Head of caudate nucleus (tissue), 42 donors: ENCODE results near the gene PGM2L1.
A peak's percentile ranks its signal among the peaks of the same experiment; 100 is the strongest.
"Not testable (repeated sequence)": the region's sequence is repeated elsewhere in the genome, so short reads cannot be mapped to it uniquely, and the experiment has no call there.

Experiments
- DNase-seq, 42 donors: peaks; one replicate each; pipeline versions ENCODE4 v3.0.0 to v3.0.0-alpha.2; 2020 to 2021; ENCODE audit warnings: mixed read lengths in 7 of 42
- intact Hi-C: fragments of 100-400 bp; cut with DNase I; formaldehyde crosslinking; loops from one replicate; pipeline ENCODE4 v1.15.0; 2022

PGM2L1 gene

GRCh38 chr11:74409633-74410032 is 11.4 kb upstream of the PGM2L1 start:
- intact Hi-C loops: no loop called here
- no peak for DNase-seq

- DNase-seq: no peak
- intact Hi-C loops: no loop called here
Measured at GRCh38 chr11:74403607-74404321, 5.5 kb upstream of the PGM2L1 start.

- intact Hi-C loops: no loop called here
Measured at GRCh38 chr11:74400606-74401005, 2.4 kb upstream of the PGM2L1 start.

GRCh38 chr11:74397501-74398243 is 561 bp downstream of the PGM2L1 start:
- intact Hi-C loops: loop anchor here (5.0 kb wide), 1 partner anchor 50 kb away; no protein-coding TSS in a partner anchor
- peak in 21 of 42 donors; percentile 6 to 47 (median 20) for DNase-seq

More at GRCh38 chr11:74400606-74401005, 2.4 kb upstream of the PGM2L1 start:
- no peak for DNase-seq

GRCh38 chr11:74392256-74392655 is 6.0 kb downstream of the PGM2L1 start:
- no peak for DNase-seq
- intact Hi-C loops: no loop called here

GRCh38 chr11:74391193-74391592 is 7.0 kb downstream of the PGM2L1 start:
- intact Hi-C loops: no loop called here
- DNase-seq: no peak

- no peak for DNase-seq
- intact Hi-C loops: no loop called here
Measured at GRCh38 chr11:74390697-74391096, 7.5 kb downstream of the PGM2L1 start.

- intact Hi-C loops: no loop called here
Measured at GRCh38 chr11:74388678-74389327, 9.4 kb downstream of the PGM2L1 start.

GRCh38 chr11:74384641-74385040 is 13.6 kb downstream of the PGM2L1 start:
- intact Hi-C loops: no loop called here
- no peak for DNase-seq

More at GRCh38 chr11:74388678-74389327, 9.4 kb downstream of the PGM2L1 start:
- DNase-seq: peak in 37 of 42 donors; percentile 24 to 92 (median 70)

GRCh38 chr11:74380746-74381439 is 17.3 kb downstream of the PGM2L1 start:
- DNase-seq: no peak
- intact Hi-C loops: no loop called here

GRCh38 chr11:74377689-74378088 is 20.5 kb downstream of the PGM2L1 start:
- no peak for DNase-seq
- intact Hi-C loops: no loop called here

- intact Hi-C loops: no loop called here
Measured at GRCh38 chr11:74373382-74373781, 24.9 kb downstream of the PGM2L1 start.

GRCh38 chr11:74371269-74372052 is 26.8 kb downstream of the PGM2L1 start:
- no peak for DNase-seq
- intact Hi-C loops: no loop called here

More at GRCh38 chr11:74373382-74373781, 24.9 kb downstream of the PGM2L1 start:
- DNase-seq: no peak

GRCh38 chr11:74370123-74370522 is 28.1 kb downstream of the PGM2L1 start:
- intact Hi-C loops: no loop called here
- DNase-seq: no peak

GRCh38 chr11:74367881-74368280 is 30.4 kb downstream of the PGM2L1 start:
- intact Hi-C loops: no loop called here
- no peak for DNase-seq

GRCh38 chr11:74366576-74366975 is 31.7 kb downstream of the PGM2L1 start:
- no peak for DNase-seq
- intact Hi-C loops: no loop called here

- intact Hi-C loops, DNase-seq: not testable (repeated sequence)
Measured at GRCh38 chr11:74365805-74366204, 32.4 kb downstream of the PGM2L1 start.

GRCh38 chr11:74357449-74357848 is 40.8 kb downstream of the PGM2L1 start:
- intact Hi-C loops: no loop called here
- DNase-seq: no peak

GRCh38 chr11:74355626-74356025 is 42.6 kb downstream of the PGM2L1 start:
- intact Hi-C loops: no loop called here
- DNase-seq: no peak
